OCI-LY7 (cell line): ENCODE data around the gene PAXX. TPM values are rescaled to one million over a fixed set of nuclear protein-coding genes. Genes with fewer than 3 reads are reported as not detected.

Experiments
- BruUV-seq: library from RNA; stranded (reverse); fragments of 400-500 nt; replicated peaks from 2 replicates; lab custom pipeline; 2021; lab: Mats Ljungman, UMichigan
- CTCF ChIA-PET: fragments of 300-600 bp; sonication (Branson Sonifier 250); formaldehyde crosslinking; loops from one replicate; lab custom pipeline; 2022; ENCODE audit warnings: antibody characterized with exemption; ENCODE audit not compliant: unreplicated experiment; lab: Charles Lee
- POLR2A ChIA-PET: fragments of 300-600 bp; sonication (Branson Sonifier 250); formaldehyde crosslinking; loops from one replicate; lab custom pipeline; 2022; ENCODE audit warnings: antibody characterized with exemption; lab: Charles Lee
- DNase-seq: peaks from one replicate; pipeline ENCODE4 v3.0.0-alpha.2; 2015; ENCODE audit warnings: low spot score
- H2AFZ ChIP-seq: fragments of 200-600 bp; sonication (generic), shearing (Covaris generic); 2 replicates; pipeline ENCODE4 v1.6.1; 2014; ENCODE audit warnings: mild to moderate bottlenecking, antibody characterized with exemption, low read length, moderate library complexity
- H3K27ac ChIP-seq: fragments of 200-600 bp; sonication (generic); 2 replicates; pipeline ENCODE4 v1.5.1; 2014; ENCODE audit warnings: mixed run types, low read depth, mild to moderate bottlenecking, moderate library complexity, low read length, inconsistent platforms; ENCODE audit not compliant: poor library complexity, severe bottlenecking
- H3K36me3 ChIP-seq: fragments of 200-600 bp; sonication (generic); 2 replicates; pipeline ENCODE4 v1.6.1; 2014; ENCODE audit warnings: mild to moderate bottlenecking, antibody characterized with exemption, low read length, moderate library complexity, mixed read lengths; ENCODE audit not compliant: insufficient read depth
- H3K4me1 ChIP-seq: fragments of 200-600 bp; sonication (generic); 2 replicates; pipeline ENCODE4 v1.5.1; 2014; ENCODE audit warnings: mild to moderate bottlenecking, low read length; ENCODE audit not compliant: insufficient read depth, poor library complexity, severe bottlenecking
- H3K4me2 ChIP-seq: fragments of 200-600 bp; sonication (generic); 2 replicates; pipeline ENCODE4 v1.6.1; 2014; ENCODE audit warnings: mild to moderate bottlenecking, low read length
- H3K4me3 ChIP-seq: fragments of 200-600 bp; sonication (generic); 2 replicates; pipeline ENCODE4 v1.5.1; 2014; ENCODE audit warnings: mild to moderate bottlenecking, low read depth, low read length; ENCODE audit not compliant: poor library complexity, severe bottlenecking
- H3K79me2 ChIP-seq: fragments of 200-600 bp; sonication (generic); 2 replicates; pipeline ENCODE4 v1.6.1; 2016; ENCODE audit warnings: low read depth, mild to moderate bottlenecking, low read length, moderate library complexity, mixed read lengths; ENCODE audit not compliant: insufficient read depth
- H3K9me2 ChIP-seq: fragments of 200-600 bp; sonication (generic); 2 replicates; pipeline ENCODE4 v1.6.1; 2016; ENCODE audit warnings: mild to moderate bottlenecking, low read length, mixed read lengths; ENCODE audit not compliant: insufficient read depth
- H3K9me3 ChIP-seq: fragments of 200-600 bp; sonication (generic); 2 replicates; pipeline ENCODE4 v1.6.1; 2014; ENCODE audit warnings: mild to moderate bottlenecking, mixed run types, low read length, mixed read lengths
- H4K20me1 ChIP-seq: fragments of 200-600 bp; sonication (generic); 2 replicates; pipeline ENCODE4 v1.6.1; 2014; ENCODE audit warnings: mild to moderate bottlenecking, antibody characterized with exemption, low read length, moderate library complexity, mixed read lengths; ENCODE audit not compliant: insufficient read depth
- EZH2phosphoT487 ChIP-seq: fragments of 200-600 bp; sonication (generic); IDR thresholded peaks from 2 replicates; pipeline ENCODE4 v1.6.1; 2018; ENCODE audit warnings: low read depth, borderline replicate concordance, mild to moderate bottlenecking, mixed run types, antibody characterized with exemption, low read length, moderate library complexity, mixed read lengths
- intact Hi-C: fragments of 100-400 bp; cut with micrococcal nuclease; formaldehyde crosslinking; loops from one replicate; pipeline ENCODE4 v1.10.0; 2022; ENCODE audit not compliant: unreplicated experiment
- total RNA-seq, 2 experiments: library from RNA; depleted of rRNA in 1 of 2; stranded (reverse); fragments of >200 nt in 1 of 2; shearing (Covaris generic) in 1 of 2; gene quantifications; 2 replicates each; pipeline ENCODE4 v1.2.3, GENCODE V29; 2014 to 2022
- TF ChIP-seq, protein P1 (sequence below): fragments of 200-600 bp; sonication (generic); conservative IDR thresholded peaks from 2 replicates; pipeline ENCODE4 v1.5.1; 2014; ENCODE audit warnings: mild to moderate bottlenecking, antibody characterized with exemption, low read length, moderate library complexity, mixed read lengths

PAXX gene
- total RNA-seq, 2 experiments from 2014 or later: 45.7 to 63.5 TPM

DNA sequence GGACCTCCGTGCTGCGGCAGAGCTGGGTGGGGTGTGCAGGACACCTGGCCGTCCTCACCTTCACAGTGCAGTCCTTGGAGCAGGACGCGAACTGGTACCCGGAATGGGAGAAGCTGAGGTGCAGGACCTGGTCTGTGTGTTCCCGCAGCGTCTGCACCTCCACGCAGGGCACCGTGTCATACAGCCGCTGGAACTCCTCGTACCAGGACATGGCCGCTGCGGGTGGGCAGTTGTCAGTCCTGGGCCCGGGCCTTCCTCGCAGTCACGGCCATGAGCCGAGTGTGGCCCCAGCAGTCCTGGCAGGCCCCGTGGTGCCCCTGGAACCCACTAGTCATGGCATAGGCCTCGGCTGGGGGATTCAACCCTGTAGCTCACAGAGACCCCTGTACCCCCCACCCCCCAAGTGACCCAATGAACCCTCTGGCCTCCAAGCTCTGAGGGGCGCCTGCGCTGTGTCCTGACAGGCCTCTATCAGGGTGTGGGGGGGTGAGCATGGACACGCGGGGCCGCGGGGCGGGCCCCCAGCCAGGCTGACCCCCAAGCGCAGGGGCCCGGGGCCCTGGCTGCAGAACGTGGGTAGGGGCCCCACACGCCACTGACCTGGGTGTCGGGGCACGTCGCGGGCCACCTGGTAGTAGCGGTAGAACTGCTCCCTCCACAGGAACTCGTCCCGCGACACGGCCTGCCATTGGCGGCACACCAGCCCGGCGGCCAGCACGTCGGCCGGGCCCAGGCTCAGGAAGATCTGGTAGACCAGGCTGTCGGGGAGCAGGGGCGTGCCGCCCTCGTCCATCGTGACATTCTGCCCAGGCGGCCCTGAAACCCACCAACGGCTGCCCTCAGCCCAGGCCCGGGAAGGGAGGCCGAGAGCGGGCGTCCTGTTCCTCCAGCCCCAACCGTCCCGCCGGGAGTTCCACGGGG is 48.7 kb upstream of the PAXX start:
- Histone ChIP-seq H3K4me2 (peak overlapping the region; percentile 87), H3K4me1 (peaks cover 23% of the 10 kb centered on the region), H3K27ac (peak overlapping the region; percentile 40), H3K36me3 (peaks cover 43% of the 10 kb centered on the region), H3K79me2 (peaks cover 10% of the 10 kb centered on the region; the same call in 1 of the 2 replicates), H4K20me1 (no peaks in the 10 kb centered on the region), H3K9me3 (no peaks in the 10 kb centered on the region), H3K4me3 (peak overlapping the region; percentile 82), H2AFZ (no peak overlapping the region), H3K9me2 (no peaks in the 10 kb centered on the region)
- intact Hi-C loops: loop anchor here (1.0 to 2.0 kb wide), 3 partner anchors 49 to 153 kb away; partner anchors contain the start of genes PAXX and TRAF2
- ChIA-PET CTCF (interaction anchor here (0.6 to 0.7 kb wide), 2 partner anchors 15 to 154 kb away, joined by 3 read pairs; no protein-coding TSS in a partner anchor), POLR2A (interaction anchor here (0.7 kb wide), 1 partner anchor 229 kb away, joined by 3 read pairs; no protein-coding TSS in a partner anchor)
- no peak for TF ChIP-seq EZH2phosphoT487
- TF ChIP-seq, protein P1, sequence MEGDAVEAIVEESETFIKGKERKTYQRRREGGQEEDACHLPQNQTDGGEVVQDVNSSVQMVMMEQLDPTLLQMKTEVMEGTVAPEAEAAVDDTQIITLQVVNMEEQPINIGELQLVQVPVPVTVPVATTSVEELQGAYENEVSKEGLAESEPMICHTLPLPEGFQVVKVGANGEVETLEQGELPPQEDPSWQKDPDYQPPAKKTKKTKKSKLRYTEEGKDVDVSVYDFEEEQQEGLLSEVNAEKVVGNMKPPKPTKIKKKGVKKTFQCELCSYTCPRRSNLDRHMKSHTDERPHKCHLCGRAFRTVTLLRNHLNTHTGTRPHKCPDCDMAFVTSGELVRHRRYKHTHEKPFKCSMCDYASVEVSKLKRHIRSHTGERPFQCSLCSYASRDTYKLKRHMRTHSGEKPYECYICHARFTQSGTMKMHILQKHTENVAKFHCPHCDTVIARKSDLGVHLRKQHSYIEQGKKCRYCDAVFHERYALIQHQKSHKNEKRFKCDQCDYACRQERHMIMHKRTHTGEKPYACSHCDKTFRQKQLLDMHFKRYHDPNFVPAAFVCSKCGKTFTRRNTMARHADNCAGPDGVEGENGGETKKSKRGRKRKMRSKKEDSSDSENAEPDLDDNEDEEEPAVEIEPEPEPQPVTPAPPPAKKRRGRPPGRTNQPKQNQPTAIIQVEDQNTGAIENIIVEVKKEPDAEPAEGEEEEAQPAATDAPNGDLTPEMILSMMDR: 0 out of 2 replicates have a peak, but pooled peaks have one; percentile 27
- DNase-seq: peak; percentile 52
- no TSS peak for BruUV-seq

DNA sequence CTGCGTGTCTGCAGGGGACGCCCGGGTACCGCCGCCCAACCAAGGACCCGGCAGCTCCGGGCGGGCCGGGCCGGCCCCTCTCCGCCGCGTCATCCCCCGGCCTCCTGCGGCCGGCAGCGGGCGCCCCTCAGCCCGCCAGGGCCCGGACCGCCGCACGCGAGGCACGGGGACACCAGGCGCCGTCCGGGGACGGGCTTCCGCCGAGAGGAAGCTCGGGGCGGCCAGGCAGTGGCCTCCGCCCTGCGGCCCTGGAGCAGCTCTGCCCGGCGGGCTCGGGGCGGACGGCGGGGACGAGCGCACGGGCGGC is 48.1 kb upstream of the PAXX start:
- no peak overlapping the region for H2AFZ ChIP-seq
- no peaks in the 10 kb centered on the region for H3K9me2 ChIP-seq
- no peak for DNase-seq
- H3K9me3 ChIP-seq: no peaks in the 10 kb centered on the region
- POLR2A ChIA-PET: no interaction called here
- peaks cover 40% of the 10 kb centered on the region for H3K36me3 ChIP-seq
- peaks cover 27% of the 10 kb centered on the region for H3K4me1 ChIP-seq
- BruUV-seq: no TSS peak
- peak overlapping the region; percentile 87 for H3K4me2 ChIP-seq
- H4K20me1 ChIP-seq: no peaks in the 10 kb centered on the region
- H3K79me2 ChIP-seq: peaks cover 10% of the 10 kb centered on the region; the same call in 1 of the 2 replicates
- TF ChIP-seq, protein P1: no peak; the same call in 1 of the 2 replicates
- TF ChIP-seq EZH2phosphoT487: no peak
- intact Hi-C loops: loop anchor here (1.0 to 2.0 kb wide), 3 partner anchors 49 to 154 kb away; partner anchors contain the start of genes PAXX and TRAF2
- peak overlapping the region; percentile 40 for H3K27ac ChIP-seq
- CTCF ChIA-PET: interaction anchor here (0.6 kb wide), 1 partner anchor 91 kb away, joined by 3 read pairs; no protein-coding TSS in a partner anchor
- peak overlapping the region; percentile 82 for H3K4me3 ChIP-seq
